ENCODE results near the gene NEU3.
A peak's percentile ranks its signal among the peaks of the same experiment; 100 is the strongest.
"Not testable (repeated sequence)": the region's sequence is repeated elsewhere in the genome, so short reads cannot be mapped to it uniquely, and the experiment has no call there.

Gene NEU3

GRCh38 chr11:75031224-75031753, 42.6 kb downstream of the NEU3 start:
- DNase-seq, result peak; percentile 88

- DNase-seq, result peak; percentile 72
These were observed 43.2 kb downstream of the NEU3 start for GRCh38 chr11:75031771-75032549.

- DNase-seq, result no peak
These were observed 43.8 kb downstream of the NEU3 start for GRCh38 chr11:75032550-75032935.

- DNase-seq, result no peak
These were observed 45.2 kb downstream of the NEU3 start for GRCh38 chr11:75033916-75034315.

GRCh38 chr11:75035256-75035655, 46.5 kb downstream of the NEU3 start:
- DNase-seq, result peak; percentile 41

GRCh38 chr11:75035911-75036565, 47.3 kb downstream of the NEU3 start:
- DNase-seq, result no peak

- DNase-seq, result no peak
These were observed 51.5 kb downstream of the NEU3 start for GRCh38 chr11:75040167-75040770.

GRCh38 chr11:75041263-75041662, 52.5 kb downstream of the NEU3 start:
- DNase-seq, result no peak

GRCh38 chr11:75041821-75042220, 53.1 kb downstream of the NEU3 start:
- not testable (repeated sequence) for DNase-seq

- not testable (repeated sequence) for DNase-seq
These were observed 55.8 kb downstream of the NEU3 start for GRCh38 chr11:75044381-75045170.

- DNase-seq, result not testable (repeated sequence)
These were observed 57.9 kb downstream of the NEU3 start for GRCh38 chr11:75046668-75047067.

- DNase-seq, result no peak
These were observed 58.5 kb downstream of the NEU3 start for GRCh38 chr11:75047191-75047590.

- not testable (repeated sequence) for DNase-seq
These were observed 61.0 kb downstream of the NEU3 start for GRCh38 chr11:75049501-75050266.

GRCh38 chr11:75050516-75050915, 61.8 kb downstream of the NEU3 start:
- DNase-seq, result no peak

- no peak for DNase-seq
These were observed 62.3 kb downstream of the NEU3 start for GRCh38 chr11:75051043-75051442.

GRCh38 chr11:75052457-75052856, 63.7 kb downstream of the NEU3 start:
- no peak for DNase-seq

- DNase-seq, result peak; percentile 29
These were observed 66.8 kb downstream of the NEU3 start for GRCh38 chr11:75055511-75055910.

GRCh38 chr11:75056814-75057213, 68.1 kb downstream of the NEU3 start:
- DNase-seq, result peak; percentile 8

GRCh38 chr11:75059299-75059698, 70.6 kb downstream of the NEU3 start:
- DNase-seq, result no peak

- no peak for DNase-seq
These were observed 75.1 kb downstream of the NEU3 start for GRCh38 chr11:75063741-75064314.

GRCh38 chr11:75066061-75066460, 77.3 kb downstream of the NEU3 start:
- DNase-seq, result no peak
